NCI-H345 (cell line): ENCODE measurements around the gene LIPM.
A peak's percentile ranks its signal among the peaks of the same experiment; 100 is the strongest.
"Not testable (repeated sequence)": the region's sequence is repeated elsewhere in the genome, so short reads cannot be mapped to it uniquely, and the experiment has no call there.

Experiments
- DNase-seq: peaks from one replicate; lab custom pipeline; 2025; lab: John Stamatoyannopoulos, UW

The LIPM gene

DNA sequence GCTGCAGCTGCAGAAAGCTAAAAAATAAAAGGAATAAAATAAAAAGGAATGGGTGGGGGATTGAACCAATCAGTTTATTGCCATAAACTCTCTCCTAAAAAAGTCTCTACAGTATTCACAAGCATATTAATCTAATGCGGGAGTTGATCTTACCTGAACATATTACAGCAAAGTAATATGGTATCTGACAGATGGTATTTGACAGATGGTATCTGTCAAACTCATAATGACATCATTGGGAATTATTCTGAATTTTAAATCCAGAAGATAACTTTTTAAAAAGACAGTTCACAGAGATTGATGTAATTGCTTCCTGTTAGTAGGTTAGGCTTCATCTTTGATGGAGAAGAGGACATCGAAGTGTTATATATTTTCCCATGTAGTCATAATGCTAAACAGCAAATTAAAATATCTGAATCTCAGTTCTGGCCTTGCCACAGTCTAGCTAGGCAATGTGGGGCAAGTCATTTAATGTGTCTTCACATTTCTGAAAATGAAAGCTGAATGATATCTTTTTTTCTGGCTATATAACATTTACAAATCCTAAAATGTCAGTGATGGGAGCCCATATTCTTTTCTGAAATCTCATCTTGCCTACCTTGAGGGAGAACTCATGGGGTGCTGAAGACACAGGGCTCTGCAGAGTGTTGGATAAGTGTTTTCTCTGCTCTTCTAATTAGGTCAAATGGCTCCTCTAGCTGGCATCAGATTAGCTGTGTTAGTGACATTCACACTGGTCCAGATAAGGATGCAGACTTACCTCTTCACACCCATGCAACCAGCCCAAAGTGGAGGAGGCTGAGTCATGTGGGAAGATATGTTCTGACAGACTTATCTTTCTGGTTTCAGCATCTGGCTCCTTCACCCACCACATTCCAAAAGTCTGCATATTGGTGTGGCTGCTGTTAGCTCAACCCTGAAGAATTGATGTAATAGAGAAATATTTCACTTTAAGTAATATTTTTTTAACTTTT lies 2.1 kb upstream of the LIPM start:
- DNase-seq = no peak

DNA sequence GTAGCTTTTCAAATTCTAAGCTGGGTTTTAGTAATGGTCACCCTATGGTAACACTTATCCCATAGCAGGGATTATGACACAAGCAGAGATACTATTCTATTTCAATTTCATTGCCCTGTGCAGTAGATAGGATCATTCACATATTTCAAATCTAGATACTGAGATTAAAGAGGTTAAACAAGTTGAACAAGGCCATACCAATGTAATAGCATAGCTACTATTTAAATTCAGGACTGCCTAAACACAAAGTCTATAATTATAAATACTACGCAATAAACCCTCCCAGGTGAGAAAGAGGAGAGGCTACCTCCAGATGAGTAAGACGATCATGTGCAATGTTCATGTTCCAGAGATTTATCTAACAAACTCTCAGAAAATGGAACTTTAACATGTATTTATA lies 1.1 kb downstream of the LIPM start:
- DNase-seq = no peak

DNA sequence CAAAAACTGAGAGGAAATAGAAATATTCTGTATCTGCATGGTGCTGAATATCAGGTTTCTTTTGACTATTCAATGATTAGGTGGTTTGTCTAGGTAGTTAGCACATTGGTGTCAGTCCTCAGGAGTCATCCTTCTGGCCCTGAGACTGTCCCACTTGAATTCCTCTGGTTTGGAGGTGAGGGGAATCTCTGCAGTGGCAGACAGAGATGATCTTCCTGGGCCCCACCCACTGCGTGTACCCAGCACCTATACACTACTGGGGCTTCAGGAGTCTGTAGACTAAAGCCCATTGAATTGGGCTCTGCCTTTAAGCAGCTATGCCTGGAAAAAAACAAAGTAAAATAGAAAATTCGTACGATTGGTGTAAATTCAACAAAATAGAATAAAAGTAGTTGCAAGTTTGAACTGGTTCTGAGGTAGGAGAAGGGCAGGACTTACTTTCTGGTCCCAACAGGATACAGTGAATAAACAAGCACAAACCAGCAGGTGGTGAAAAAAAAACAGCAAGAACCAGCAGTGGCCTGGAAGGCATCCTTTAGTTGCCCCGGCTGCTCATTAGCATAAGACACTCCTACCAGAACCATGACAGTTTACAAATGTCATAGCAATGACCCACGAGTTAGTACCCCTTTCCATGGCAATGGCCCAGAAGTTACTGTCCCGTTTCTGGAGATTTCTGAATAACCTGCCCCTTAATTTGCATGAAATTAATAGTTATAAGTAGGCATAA lies 1.7 kb downstream of the LIPM start:
- no peak for DNase-seq

DNA sequence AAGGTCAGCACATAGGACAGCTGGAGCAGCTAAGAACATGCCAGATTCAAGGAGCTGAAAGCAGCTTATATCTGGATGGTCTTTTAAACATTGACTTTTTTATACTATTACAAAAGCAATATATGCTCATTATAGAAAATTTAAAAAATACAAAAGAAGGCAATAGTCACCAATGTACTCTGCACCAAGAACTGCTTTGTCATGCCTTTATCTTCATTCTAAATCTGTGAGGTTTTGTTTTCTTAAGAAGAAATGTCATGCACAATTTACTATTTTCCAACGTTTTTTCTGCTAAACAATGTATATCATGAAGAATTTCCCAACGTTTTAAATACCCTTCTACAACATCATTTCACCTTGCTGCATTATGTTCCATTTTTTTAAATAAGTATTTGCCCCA lies 2.8 kb downstream of the LIPM start:
- no peak for DNase-seq

DNA sequence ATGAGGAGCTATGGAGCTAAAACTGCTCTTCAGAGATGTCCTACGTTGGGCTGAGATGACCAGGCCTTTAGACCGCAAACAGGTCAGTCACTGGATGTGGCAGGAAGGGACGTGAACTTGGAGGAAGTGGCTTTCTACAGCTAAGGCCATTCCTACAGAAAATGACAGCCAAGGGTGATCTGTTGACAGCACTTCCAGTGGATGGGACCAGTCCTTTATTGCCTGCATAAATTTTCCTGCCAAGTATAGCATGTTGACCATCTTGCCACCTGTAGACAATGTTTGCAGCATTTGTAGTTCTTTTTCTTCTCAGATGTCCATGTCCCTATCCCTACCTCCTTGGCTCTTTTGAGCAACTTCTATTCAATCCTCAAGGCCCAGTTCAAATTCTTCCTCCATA lies 3.4 kb downstream of the LIPM start:
- DNase-seq = no peak

DNA sequence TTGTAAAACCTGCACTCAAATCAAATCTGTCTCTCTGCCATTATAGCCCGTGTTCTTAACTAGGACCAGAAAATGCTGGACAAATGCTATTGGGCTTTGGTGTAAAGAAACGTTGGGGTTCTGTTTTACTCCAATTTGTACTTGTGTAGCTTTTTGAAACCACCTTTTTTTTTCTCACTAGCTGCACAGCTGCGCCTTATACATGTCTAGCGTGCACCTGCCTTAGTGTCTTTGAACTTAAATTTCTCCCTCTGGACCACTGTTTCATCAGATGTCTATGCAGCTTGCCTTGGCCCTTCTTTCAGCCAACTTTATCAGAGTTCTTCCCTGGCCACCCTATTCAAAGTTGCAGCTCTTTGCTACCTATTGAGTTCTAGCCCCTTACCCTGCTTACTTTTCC lies 7.1 kb downstream of the LIPM start:
- DNase-seq = no peak

DNA sequence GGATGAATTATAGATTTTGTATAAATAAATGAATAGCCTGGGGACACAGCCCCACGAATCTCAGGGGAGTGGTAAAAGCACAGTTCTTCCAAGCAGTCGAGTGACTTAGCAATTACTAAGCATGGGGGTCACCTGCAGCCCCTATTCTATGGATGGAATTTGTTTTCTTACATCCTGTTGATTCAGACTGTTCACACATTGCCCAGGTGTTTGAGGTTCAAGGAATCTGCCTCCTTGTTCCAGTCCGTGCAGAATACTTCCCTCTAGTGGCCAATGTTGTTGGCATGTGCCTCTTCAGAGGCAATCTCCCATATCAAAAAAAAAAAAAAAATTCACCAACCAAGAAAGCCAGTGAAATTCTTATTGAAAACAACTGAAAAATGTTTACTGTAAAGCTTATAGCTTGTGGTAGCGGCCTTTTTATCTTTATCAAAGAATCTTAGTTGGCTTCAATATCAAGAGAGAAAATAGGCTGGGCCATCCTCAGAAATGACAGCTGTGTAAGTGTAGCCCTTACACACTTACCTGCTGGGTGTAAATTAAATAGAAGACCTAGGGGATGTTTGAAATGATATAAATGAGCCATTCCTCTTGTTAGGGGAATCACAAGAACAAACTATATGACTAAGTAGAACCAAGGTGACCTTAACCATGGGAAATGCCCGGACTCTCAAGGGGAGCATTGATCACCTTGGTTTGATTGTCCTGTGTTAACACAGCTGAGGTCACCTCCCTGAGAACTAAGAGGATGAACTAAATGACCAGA lies 7.8 kb downstream of the LIPM start:
- DNase-seq = peak; percentile 52

DNA sequence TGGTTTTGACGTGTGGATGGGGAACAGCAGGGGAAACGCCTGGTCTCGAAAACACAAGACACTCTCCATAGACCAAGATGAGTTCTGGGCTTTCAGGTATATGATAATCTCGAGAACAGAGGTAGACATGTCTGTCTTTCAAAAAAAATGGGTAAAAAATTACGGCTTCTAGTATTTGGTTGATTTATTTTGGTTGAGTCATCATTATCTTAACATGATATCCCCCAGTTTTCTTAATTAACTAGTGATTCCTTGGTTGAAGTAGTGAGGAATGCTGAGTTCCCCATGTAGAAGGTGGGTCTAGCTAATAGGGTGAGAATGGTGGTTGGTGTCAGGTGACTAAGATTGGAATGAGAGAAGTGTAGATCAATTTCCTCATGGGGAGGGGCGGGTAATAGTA lies 10.7 kb downstream of the LIPM start:
- no peak for DNase-seq

DNA sequence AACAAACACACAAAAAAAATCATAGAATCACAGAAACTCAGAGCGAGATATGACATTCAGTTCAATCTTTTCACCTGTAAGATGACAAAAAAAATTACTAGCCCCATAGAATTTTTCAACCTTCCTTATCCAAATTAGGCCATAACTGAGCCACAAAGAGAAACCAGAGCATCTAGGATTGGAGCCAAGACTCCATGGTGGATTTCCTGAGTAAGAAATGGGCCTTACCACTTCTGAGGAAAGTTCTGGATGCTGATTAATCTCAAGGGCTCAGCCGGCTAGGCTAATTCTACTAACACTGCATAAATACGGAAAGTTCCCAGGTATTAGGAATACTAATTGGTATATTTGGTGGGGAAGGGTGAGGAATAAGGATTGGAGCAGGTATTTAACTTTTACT lies 16.8 kb downstream of the LIPM start:
- no peak for DNase-seq

DNA sequence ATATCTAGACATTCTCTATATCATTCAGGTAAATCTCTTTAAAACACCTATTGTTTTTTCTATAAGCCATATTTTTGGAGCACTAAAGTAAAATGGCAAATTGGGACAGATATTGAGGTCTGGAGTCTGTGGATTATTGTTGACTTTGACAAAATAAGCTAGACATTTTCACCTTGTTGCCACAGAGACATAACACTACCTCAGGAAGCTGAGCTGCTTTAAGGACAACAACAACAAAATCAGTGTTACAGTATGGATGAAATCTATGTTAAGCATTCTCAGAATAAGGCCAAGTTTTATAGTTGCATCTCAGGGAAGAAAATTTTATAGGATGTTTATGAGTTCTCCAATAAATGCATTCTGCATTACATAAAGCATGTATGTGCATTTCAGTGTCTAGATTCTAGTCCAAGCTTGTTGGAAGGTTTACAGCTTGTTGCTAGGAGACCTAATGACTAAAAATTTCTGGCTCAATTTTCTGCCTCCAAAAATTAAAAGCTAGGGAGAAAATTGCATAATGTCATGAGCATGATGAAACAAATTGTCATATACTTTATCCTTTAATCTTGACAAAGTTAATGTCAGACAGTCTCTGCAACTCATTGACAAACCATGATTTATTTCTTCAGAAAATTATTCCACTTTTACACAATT lies 18.3 kb downstream of the LIPM start:
- no peak for DNase-seq

DNA sequence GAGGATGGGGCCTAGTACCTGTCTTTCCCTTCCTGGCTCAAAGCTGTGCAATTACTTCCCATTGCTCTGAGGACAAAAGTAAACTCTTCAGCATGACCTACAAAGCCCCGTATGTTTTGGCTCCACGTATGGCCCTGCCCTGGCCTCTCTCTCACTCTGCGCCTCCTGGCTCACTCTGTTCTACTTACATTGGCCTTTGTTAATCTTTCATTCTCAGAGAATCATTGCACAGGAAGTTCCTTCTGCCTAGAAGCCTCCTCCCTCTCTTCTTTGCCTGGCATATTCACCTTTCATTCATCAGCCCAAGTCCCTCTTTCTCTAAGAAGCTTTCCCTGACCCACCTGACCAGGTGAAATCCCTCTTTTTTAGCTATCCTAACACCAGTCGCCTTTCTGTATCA lies 23.9 kb downstream of the LIPM start:
- DNase-seq = no peak

DNA sequence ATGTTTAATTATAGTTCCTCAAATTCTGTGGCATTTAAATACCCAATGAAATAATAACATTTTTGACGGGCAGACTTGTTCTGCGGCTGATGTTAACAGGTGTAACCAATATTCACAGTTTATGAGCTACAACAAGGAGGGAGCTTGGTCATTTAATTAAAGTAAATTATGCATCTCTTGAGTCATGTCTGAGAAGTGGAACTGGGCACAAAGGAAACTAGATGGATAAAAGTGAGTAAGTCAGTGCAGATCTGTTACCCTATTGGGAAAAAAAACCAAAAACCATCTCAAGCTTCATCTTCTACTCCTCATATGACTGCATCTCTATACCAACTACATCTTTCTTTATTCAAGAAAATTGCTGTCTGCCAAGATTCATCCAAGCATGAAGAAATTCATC lies 25.1 kb downstream of the LIPM start:
- DNase-seq = no peak

DNA sequence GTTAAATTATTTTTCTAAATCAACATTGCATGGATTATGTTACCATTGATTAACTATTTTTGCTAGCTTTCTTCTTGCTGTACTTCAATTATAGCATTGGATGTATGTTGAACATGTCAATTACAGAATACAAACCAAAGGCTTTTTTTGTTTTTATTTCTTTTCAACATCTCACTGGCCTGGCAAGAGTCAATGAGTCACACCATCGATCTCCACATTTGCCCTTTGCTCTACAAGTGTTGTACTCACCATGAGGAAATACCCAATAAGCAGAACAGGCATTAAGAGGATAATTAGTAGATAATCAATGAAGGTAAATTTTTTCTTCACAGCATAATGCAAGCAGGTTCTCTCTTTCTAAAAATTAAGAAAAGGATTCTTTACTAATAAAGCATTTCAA lies 25.8 kb downstream of the LIPM start:
- no peak for DNase-seq

DNA sequence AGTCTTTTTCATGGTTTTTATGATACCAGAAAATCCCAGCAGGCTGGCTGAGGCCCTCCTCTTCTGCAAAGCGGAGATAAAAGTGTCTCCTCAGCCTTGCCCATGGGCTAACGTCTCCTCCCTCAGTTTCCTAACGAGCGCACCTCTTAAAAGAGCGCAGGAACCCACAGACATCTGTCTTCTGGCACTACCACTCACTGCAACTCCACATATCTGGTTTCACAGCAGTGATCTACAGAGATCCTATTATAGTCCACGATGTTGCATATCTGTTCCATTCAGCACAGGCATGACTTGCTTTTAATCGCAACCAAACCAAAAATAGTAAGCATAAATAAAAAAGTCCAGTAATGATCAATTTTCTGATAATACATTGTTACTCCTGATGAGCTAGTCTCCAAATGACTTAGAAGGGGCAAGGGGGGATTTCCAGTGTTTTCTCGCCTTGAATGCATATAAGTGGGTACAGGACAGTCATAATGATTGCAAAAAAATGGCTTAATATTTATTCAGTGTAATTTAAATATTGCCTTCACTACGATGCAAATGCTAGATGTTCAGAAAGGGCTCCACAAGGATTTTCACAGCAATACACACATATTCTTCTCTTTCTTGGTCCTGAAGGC lies 28.2 kb downstream of the LIPM start:
- no peak for DNase-seq

DNA sequence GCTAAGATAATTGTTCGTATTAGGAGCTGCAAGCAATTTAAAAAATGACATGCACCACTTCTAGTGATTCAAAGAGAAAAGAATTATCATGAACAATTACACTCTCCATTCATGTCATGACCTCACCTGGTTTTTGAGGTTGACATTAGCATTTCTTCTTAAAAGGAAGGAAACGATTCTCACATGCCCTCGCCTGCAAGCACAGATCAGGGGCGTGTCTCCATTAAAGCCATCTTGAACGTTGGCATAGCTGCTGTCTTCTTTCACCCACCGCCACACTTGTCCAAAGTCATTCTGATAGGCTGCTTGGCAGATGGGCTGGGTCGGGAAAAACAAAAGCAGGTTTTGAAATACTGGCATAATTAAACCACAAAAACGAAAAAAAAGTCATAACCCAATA lies 29.2 kb downstream of the LIPM start:
- DNase-seq = no peak

DNA sequence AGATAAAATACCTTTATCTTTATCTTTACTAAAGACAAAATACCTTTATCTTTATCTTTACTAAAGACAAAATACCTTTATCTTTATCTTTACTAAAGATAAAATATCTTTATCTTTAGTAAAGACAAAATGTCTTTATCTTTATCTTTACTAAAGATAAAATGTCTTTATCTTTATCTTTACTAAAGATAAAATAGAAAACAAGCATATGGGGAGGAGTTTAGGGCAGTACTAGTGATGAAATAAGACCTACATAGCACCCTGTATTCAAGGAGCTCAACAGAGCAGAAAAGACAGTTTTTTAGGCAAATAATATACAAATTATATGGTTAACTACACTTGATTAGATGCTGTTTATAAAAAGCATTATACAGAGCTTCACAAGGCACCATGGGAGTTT lies 29.8 kb downstream of the LIPM start:
- DNase-seq = no peak

DNA sequence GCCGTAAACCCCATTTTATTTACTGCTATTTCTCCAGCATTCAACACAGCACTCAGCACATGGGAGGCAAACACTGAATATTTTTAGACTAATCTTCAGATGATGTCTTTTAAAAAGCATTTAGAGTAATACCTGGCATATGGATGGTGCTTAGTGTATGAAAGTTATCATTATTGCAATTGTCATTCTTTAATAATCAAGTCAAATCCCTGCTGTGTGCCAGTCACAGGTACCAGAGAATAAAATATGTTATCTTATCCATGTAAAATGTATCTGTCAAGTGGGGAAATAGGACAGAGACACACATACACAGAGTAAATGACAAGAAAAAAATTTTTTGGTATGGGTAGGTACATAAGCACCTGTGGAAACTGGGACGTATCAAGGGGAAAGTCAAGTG lies 30.6 kb downstream of the LIPM start:
- DNase-seq = no peak

DNA sequence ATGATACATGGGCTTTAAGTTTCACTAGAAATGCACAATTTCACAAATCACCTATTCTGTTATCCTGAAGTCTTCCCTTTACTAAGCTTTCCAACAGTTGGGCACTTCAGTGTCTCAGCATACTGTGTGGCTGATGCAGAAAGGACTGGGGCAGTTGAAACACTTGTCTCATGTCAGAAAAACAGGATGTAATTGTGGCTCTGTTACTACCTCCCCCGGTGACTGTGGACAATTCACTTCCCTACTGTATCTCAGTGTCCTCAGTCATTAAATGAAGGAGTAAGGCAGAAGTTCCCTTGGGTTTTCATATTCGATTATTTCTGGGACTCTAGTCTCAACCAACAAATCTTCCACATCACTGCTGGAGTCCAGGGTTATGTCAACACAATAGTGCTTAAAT lies 31.2 kb downstream of the LIPM start:
- DNase-seq = no peak

DNA sequence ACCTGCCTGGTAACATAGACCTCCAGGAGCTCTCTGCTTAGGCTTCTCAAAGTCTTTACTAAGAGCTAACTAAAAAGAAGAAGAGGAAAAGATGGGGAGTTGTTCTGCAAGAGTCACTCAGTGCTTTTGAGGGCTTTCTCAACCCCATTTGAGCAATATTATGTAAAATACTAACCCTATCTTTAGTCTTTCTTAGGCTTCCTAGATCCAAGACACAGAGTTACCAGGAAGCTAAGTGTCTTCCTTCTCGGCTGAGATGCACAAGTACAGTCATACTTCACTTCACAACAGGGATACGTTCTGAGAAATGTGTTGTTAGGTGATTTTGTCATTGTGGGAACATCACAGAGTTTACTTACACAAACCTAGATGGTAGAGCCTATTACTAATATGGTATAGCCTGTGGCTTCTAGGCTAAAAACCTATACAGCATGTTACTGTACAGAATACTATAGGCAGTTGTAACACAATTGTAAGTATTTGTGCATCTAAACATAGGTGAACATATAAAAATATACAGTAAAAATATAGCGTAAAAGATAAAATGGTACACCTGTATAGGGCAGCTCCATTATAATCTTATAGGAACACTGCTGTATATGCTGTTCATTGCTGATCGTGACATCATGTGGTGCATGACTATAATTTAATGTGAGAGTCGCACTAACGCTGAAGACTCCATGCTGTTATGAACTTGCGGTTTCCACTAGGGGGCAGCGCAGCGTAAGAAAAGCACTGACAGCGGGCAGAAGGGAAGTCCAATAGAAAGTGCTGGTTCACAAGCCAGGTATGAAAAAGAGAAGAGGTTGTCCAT lies 32.8 kb downstream of the LIPM start:
- peak; percentile 77 for DNase-seq

DNA sequence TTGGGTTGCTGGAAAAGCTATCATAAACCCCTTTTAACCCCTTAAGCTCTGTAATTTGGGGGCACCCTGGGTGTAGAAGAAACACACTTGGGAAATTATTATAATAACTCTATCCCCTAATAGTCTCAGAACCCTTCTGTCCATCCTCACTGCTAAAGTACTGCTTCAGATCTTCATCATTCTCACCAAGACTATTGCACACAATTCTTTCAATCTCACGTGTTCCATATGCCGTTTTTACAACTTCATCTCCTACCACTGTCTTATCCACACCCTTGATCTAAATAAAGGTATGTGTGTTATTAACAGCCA lies 33.3 kb downstream of the LIPM start:
- no peak for DNase-seq

DNA sequence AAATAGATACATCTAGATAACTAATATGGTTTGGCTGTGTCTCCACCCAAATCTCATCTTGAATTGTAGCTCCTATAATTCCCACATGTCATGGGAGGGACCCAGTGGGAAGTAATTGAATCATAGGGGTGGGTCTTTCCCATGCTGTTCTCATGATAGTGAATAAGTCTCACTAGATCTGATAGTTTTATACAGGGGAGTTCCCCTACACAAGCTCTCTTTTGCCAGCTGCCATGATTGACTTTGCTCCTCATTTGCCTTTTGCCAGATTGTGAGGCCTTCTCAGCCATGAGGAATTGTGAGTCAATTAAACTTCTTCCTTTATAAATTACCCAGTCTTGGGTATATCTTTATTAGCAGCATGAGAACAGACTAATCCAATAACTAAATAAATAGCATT lies 35.1 kb downstream of the LIPM start:
- not testable (repeated sequence) for DNase-seq
